HG03175 (cell line): ENCODE measurements around the gene CADPS.

Experiments used
- ATAC-seq: cut with Tn5 transposase; IDR thresholded peaks from one replicate; pipeline ENCODE4 v1.9.1; 2021; ENCODE audit warnings: mild to moderate bottlenecking, moderate library complexity; ENCODE audit not compliant: unreplicated experiment

CADPS gene

GRCh38 chr3:62531981-62532380 lies 343.2 kb downstream of the CADPS start:
- no peak for ATAC-seq

GRCh38 chr3:62531493-62531892 lies 343.7 kb downstream of the CADPS start:
- no peak for ATAC-seq

DNA sequence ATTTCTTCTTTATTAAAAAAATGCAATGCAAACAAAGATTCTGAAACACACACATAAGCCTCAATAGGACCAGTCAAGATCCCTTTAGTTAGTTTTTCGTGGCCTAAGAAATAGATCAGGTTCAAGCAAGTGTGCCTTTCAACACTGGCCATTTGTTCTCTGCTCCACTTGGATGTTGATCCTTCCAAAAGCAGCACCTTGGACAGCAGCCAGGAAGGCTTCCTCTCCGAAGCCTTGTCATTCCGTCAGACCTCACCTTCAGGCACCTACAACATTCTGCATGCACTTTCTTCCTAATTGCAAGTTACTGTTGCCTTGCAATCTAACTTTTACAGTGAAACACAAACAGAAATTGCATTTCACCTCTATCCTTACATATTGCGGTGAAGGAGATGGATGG lies 346.0 kb downstream of the CADPS start:
- ATAC-seq: no peak

- no peak for ATAC-seq
These were observed 347.7 kb downstream of the CADPS start for GRCh38 chr3:62527474-62527873.

GRCh38 chr3:62525281-62525680 lies 349.9 kb downstream of the CADPS start:
- ATAC-seq: no peak

- ATAC-seq: no peak
These were observed 351.5 kb downstream of the CADPS start for GRCh38 chr3:62523672-62524071.

- ATAC-seq: no peak
These were observed 353.6 kb downstream of the CADPS start for GRCh38 chr3:62521464-62522105.

DNA sequence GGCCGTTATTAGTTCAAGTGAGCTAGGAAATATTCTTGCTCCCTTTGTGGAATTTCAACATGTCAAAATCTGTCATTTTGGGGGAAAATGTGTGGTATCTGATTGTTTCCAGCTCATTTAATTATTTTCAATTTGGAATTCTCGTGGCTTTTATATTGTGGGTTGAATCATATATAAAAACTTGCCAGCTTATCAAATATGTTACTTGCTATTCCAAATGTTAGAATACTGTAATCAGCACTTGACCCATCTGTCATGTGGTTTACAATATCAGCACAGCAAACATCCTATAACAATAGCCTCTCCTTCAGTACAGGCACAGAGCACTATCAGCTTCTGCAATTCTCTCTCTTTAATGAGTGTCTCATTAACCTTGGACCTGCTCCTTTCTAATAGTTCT lies 371.7 kb downstream of the CADPS start:
- no peak for ATAC-seq

DNA sequence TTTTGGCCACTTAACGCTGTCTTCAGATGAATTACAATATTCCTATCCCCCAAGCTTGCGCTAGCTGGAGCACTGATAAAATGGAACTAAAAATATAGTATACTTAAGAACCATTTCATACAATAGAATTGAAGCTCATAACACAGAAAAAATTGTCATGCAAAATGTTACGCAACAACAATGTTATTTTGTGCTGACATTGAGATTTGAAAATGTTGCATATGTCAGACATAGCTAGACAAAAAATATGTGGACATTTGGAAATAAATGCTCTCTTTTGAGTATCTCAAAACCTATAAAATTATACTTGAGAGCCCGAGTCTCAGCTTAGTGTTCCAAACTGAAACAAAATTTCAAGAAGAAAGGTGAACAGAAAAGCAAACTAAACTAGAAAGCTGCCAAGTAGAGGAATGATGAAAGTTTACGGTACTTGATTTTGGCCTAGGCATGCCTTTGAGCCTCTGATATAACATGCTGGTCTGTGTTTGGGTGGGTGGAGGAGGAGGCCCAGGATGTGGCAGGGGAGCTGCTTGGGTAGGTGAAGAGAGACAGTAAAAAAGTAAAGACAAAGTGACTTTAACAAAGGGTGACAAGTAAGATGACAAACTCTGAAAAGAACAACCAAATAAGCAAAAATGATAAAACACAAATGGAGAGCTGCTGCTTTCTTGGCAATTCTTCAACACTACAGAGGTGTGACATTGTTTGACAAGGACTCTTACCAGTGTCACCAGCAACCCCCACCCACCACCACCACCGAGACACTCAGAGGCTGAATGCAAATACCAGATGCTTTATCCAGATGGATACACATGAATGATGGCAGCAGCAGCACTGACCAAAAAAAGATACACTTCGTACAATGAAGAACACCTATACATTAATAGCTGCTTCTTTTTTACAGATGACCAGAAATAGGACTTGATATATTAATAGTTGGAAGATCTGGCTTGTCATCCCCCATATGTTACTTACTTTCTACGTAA lies 372.6 kb downstream of the CADPS start:
- ATAC-seq: no peak

DNA sequence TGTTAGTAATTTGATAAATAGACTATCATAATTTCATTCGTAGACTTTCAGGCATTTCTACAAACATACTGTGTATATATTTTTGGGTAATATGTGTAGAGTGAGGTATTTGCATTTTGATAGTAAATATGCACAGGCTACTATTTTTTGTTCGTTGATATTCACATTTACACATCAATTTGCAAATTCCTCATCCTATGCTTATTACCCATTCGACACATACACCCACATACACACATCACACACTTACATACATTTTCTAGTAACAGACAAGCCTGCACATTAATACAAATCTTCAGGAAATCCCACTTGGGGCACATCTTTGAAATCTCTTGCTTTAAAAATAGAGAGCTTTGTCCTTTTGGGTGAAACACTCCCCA lies 373.9 kb downstream of the CADPS start:
- no peak for ATAC-seq

DNA sequence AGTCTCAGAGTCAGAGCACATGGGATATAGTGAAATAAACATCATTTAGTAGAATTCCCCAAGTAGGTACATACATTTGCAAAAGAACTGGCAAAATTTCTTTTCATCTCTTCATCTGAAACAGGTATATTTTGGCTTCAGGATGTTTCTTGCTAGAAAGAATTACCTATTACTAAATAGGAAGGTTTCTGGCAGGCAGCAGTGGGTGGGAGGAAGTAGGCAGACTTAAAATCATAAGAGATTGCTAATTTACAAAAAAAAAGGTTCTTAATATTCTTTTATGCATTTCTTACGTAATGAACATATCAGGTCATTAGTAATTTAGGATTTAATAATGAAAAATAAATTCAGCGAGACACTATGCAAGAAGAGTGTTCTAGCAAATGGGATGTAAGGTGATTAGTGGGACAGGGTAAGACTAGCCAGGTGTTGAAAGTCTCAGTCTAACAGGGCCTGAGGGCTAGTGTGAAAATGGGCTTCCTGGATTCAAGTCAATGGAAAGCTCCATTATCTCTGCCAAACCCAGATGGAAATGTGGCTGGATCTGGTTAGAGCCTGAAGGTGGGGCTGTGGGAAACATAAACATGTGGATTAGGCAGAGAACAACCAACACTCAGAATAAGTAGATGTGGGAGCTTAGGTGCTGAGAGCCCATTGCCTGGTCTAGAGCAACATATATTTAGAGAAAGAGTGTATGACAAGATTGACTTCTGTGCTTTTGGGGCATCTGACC lies 374.5 kb downstream of the CADPS start:
- no peak for ATAC-seq

- no peak for ATAC-seq
These were observed 378.1 kb downstream of the CADPS start for GRCh38 chr3:62497156-62497555.

DNA sequence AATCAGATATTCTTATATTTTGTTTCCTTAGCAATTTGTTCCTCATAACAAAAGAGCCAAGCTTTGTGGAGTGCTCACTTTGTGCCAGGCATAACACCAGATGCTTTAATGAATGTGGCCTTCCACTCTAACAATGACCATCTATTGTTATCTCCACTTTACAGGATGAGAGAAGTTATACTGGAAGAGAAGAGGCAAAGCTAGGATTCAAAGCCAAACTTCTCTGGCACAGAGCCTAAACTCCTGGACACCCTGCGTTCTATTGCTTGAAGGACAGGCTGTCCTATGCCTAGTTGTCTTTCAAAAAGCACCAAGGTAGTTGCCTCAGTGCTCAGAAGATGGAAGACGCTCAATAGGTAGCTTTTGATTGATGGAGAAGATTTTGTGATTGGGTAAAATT lies 378.7 kb downstream of the CADPS start:
- no peak for ATAC-seq

DNA sequence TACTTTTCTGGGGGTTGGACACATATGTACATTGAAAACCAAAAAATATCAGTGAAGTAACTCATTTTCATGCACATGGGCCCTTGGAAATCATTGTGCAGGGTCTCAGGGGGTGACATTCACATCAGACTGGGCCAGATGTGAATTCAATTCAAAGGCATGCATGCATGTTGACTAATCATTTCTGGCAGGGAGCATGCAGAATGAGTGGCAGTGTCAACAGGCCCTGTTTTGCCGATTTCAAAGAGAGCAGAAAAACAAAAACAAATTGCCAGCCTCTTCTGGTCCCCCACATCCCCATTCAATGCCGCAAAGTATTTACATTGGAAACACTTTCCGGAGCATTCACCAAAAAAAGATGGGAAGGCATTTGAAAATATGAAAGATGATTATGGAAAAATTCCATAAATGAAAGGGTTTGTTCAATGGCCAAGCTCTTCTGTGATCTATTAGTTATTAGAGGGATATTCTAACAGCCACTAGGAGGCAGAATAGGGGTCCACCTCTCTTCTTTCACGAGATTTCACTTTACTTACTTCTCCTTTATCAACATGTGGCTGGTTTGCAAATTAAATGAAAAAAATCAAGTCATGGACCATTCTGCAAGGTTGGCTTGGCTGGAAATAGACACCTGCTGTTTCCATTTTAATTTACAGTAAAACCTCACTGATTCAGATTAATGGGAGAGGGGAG lies 382.0 kb downstream of the CADPS start:
- ATAC-seq: no peak

DNA sequence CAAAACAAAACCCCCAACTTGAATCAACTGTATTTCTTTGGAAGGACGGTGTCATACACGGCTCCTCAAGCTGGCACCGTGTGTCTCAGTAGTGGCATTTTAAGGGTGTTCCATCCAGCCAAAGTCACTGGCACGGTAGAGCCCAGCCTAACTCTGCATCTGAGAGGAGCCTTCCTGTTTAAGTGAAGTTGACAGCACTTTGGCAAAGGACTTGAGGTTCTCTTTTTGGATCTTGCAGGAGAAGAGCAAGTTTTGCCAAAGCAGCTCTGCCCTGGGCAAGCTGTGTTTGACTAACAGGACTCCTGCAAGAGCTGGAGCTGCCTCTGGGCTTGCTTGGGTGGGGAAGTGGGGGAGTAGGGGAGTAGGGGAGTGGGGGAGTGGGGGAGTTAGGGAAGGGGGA lies 392.3 kb downstream of the CADPS start:
- ATAC-seq: no peak

GRCh38 chr3:62481962-62482361 lies 393.3 kb downstream of the CADPS start:
- ATAC-seq: no peak

- ATAC-seq: no peak
These were observed 395.2 kb downstream of the CADPS start for GRCh38 chr3:62480056-62480455.

GRCh38 chr3:62479326-62479725 lies 395.9 kb downstream of the CADPS start:
- ATAC-seq: no peak

DNA sequence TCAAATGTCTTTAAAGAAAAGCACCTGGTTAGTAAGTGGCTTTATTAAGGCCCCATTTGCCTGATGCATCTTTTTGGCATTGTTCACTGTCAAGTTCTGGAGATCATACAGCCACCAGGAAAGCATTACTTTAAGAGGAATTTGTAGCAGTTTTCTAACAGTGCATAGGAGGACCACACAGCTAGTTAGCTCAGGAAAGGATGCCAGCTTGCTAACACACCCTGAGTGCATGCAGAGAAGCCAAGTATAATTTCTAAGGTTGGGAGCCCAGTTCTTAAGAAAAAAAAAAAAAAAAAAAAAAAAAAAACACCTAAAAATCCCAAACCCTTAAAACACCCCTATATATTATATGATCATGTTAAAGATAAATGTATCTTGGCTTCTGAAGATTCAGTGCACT lies 399.9 kb downstream of the CADPS start:
- no peak for ATAC-seq

- no peak for ATAC-seq
These were observed 407.1 kb downstream of the CADPS start for GRCh38 chr3:62467966-62468722.
